ENCODE data around the gene CTNND1.

DNA sequence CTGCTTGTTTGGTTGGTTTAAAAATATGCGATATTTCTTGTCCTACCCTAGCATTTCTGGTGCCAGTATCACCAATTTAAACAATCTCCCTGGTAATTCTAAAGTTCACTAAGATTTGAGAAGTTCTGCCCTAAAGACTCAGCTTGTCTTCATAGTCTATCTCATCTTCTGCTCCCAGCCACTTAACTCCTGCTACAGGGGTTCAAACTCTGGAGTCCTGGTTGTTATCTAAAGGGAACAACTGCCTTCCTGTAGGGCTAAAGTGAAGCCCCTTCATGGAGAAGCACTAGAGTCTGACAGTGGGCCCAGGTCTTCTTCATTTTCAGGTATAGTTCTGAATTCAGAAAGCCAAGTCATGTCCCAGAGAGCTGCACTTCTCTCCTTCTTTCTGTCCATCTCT, 73.2 kb downstream of the CTNND1 start:
- TF ChIP-seq, protein P1, sequence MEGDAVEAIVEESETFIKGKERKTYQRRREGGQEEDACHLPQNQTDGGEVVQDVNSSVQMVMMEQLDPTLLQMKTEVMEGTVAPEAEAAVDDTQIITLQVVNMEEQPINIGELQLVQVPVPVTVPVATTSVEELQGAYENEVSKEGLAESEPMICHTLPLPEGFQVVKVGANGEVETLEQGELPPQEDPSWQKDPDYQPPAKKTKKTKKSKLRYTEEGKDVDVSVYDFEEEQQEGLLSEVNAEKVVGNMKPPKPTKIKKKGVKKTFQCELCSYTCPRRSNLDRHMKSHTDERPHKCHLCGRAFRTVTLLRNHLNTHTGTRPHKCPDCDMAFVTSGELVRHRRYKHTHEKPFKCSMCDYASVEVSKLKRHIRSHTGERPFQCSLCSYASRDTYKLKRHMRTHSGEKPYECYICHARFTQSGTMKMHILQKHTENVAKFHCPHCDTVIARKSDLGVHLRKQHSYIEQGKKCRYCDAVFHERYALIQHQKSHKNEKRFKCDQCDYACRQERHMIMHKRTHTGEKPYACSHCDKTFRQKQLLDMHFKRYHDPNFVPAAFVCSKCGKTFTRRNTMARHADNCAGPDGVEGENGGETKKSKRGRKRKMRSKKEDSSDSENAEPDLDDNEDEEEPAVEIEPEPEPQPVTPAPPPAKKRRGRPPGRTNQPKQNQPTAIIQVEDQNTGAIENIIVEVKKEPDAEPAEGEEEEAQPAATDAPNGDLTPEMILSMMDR (conservative IDR thresholded peaks at IDR 0.05; ENCODE audit: low read depth, low read length), result no peak
- TF ChIP-seq, protein P2, sequence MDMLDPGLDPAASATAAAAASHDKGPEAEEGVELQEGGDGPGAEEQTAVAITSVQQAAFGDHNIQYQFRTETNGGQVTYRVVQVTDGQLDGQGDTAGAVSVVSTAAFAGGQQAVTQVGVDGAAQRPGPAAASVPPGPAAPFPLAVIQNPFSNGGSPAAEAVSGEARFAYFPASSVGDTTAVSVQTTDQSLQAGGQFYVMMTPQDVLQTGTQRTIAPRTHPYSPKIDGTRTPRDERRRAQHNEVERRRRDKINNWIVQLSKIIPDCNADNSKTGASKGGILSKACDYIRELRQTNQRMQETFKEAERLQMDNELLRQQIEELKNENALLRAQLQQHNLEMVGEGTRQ (IDR thresholded peaks at IDR 0.05; ENCODE audit: low read depth, low read length), result no peak
- TF ChIP-seq MAFK (IDR thresholded peaks at IDR 0.05; ENCODE audit: low read depth, low read length), result no peak
- no peak for TF ChIP-seq RFX5 (IDR thresholded peaks at IDR 0.05; ENCODE audit: low read depth, low read length)
- TF ChIP-seq, protein P3, sequence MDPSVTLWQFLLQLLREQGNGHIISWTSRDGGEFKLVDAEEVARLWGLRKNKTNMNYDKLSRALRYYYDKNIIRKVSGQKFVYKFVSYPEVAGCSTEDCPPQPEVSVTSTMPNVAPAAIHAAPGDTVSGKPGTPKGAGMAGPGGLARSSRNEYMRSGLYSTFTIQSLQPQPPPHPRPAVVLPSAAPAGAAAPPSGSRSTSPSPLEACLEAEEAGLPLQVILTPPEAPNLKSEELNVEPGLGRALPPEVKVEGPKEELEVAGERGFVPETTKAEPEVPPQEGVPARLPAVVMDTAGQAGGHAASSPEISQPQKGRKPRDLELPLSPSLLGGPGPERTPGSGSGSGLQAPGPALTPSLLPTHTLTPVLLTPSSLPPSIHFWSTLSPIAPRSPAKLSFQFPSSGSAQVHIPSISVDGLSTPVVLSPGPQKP (IDR thresholded peaks at IDR 0.05; ENCODE audit: borderline replicate concordance, low read depth, low read length), result no peak
- TF ChIP-seq RCOR1 (IDR thresholded peaks at IDR 0.05; ENCODE audit: insufficient replicate concordance, low read length), result no peak
- no peak for TF ChIP-seq NFE2L2 (IDR thresholded peaks at IDR 0.05; ENCODE audit: low read depth, low read length)

All from IMR-90 (cell line).